IPS-20b (cell line): ENCODE measurements around the gene VPS52.

ENCODE experiments used
- H3K27ac ChIP-seq: one replicate; pipeline ENCODE4 v1.5.1; 2013; ENCODE audit warnings: low read length
- H3K27me3 ChIP-seq: 2 replicates; pipeline ENCODE4 v1.6.1; 2013; ENCODE audit warnings: mild to moderate bottlenecking, low read length, inconsistent platforms; ENCODE audit not compliant: insufficient read depth
- H3K36me3 ChIP-seq: 2 replicates; pipeline ENCODE4 v1.6.1; 2013; ENCODE audit warnings: low read depth, mild to moderate bottlenecking, inconsistent platforms, low read length, moderate library complexity; ENCODE audit not compliant: insufficient read depth
- H3K4me1 ChIP-seq: 2 replicates; pipeline ENCODE4 v1.6.1; 2013; ENCODE audit warnings: mild to moderate bottlenecking, control low read depth, inconsistent platforms, low read length, moderate library complexity; ENCODE audit not compliant: insufficient read depth
- H3K4me3 ChIP-seq: 2 replicates; pipeline ENCODE4 v1.5.1; 2013; ENCODE audit warnings: mild to moderate bottlenecking, low read length, inconsistent platforms
- H3K9ac ChIP-seq: 2 replicates; pipeline ENCODE4 v1.6.1; 2013; ENCODE audit warnings: low read depth, mild to moderate bottlenecking, inconsistent platforms, low read length, moderate library complexity
- H3K9me3 ChIP-seq: 2 replicates; pipeline ENCODE4 v1.6.1; 2013; ENCODE audit warnings: mild to moderate bottlenecking, low read depth, low read length, inconsistent platforms; ENCODE audit not compliant: insufficient read depth

VPS52 gene

DNA sequence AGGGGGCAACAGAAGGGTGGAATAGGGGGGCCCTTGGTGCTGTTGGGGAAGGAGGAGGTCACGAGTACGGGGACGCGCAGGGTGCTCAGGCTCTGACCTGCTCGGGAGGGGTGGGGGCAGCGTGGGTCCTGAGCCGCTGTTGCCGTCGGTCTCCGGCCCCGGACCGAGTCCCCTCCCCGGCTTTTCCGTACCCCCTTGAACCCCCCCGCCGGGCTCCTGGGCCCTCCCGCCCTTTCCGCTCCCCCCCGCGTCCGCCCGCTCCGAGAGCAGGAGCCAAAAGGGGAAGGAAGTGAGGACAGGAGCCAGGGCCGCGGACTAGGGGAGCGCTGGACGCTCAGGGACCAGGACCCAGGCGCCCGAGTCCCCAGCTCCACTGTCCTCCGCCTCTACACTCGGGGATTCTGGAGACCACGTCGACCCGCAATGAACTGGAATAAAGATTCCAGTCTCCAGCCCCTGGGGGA lies 27.1 kb upstream of the VPS52 start, which contains the start of gene RGL2:
TSS of gene RGL2 (minus strand) at position 170 of the 464 bp plus-strand sequence. CDS start 332 bp downstream, outside the sequence.
- no peaks in the 10 kb centered on the region for H3K4me1 ChIP-seq
- peak within 1 kb of the TSS; percentile 98 for H3K4me3 ChIP-seq
- H3K27me3 ChIP-seq = no peaks in the 10 kb centered on the region
- H3K27ac ChIP-seq = peak within 1 kb of the TSS; percentile 86
- H3K36me3 ChIP-seq = peaks cover 9% of the 10 kb centered on the region
- H3K9ac ChIP-seq = peak within 1 kb of the TSS; percentile 92
- H3K9me3 ChIP-seq = no peaks in the 10 kb centered on the region

DNA sequence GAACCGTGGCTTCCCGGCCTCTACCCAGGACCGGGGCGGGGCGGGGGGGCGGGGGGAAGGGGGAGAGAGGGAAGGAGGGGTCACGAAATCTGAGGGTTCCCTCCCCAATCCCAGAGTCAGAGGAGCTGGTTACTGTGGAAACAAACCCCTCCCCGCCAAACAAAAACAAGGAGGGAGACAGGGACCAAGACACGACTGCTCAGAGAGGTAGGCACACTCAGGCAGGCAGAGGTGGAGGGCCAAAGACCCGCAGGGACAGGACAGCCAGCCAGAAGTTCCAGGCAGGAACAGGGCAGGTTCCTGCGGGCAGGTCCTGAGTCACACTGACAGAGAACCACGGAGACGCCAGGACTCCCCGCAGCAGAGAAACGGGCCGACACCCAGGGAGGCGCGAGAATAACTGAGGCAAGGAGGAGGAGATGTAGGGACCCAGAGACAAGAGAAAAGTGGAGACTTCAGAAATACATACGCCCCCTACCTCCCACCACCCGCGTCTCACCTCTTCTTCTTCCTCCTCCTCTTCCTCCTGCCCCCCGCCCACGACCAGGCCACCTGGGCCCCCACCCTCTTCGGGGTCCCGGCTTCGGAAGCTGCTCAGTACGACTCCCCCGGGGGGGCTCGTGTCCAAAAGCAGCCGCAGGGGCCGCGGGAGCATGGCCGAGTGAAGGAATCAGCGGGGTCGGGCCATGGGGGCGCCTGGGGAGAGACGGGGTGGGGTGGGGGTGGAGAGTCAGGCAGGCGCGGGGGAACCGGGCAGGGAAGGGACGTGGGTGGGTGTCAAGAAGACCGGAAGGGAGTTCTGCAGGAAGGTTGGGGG lies 26.5 kb upstream of the VPS52 start:
- no peaks in the 10 kb centered on the region for H3K27me3 ChIP-seq
- H3K4me3 ChIP-seq = peak overlapping the region; percentile 98
- peak overlapping the region; percentile 92; the same call in 1 of the 2 replicates for H3K9ac ChIP-seq
- peaks cover 12% of the 10 kb centered on the region for H3K36me3 ChIP-seq
- H3K4me1 ChIP-seq = no peaks in the 10 kb centered on the region
- H3K9me3 ChIP-seq = no peaks in the 10 kb centered on the region
- no peak overlapping the region for H3K27ac ChIP-seq

DNA sequence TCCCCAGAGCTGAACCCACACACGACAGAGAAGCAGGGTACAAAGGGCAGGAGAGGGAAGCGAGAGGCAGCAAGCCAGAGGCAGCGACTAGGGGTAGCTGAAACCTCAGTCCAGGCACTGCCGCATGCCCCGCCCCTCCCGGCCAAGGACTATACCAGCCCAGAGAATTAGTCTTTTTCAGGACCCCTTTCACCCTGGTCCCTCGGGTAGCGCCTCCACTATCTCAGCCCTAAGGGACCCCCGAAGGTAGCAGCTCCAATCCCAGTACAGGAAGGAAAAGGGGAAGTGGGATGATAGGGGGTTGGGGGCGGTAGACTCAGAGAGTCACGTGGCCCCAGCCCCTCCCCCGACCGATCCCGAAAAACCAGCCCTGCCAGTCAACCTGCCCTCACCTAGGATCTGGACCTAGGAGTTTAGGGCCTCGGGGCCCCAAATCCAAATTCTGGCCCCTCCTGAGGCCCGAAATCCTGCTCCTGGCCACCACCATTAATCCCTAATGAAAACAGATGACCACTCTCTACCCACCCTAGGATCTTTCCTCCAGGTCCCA lies 25.8 kb upstream of the VPS52 start:
- Histone ChIP-seq H3K4me1 (no peaks in the 10 kb centered on the region), H3K27ac (peak overlapping the region; percentile 3)

DNA sequence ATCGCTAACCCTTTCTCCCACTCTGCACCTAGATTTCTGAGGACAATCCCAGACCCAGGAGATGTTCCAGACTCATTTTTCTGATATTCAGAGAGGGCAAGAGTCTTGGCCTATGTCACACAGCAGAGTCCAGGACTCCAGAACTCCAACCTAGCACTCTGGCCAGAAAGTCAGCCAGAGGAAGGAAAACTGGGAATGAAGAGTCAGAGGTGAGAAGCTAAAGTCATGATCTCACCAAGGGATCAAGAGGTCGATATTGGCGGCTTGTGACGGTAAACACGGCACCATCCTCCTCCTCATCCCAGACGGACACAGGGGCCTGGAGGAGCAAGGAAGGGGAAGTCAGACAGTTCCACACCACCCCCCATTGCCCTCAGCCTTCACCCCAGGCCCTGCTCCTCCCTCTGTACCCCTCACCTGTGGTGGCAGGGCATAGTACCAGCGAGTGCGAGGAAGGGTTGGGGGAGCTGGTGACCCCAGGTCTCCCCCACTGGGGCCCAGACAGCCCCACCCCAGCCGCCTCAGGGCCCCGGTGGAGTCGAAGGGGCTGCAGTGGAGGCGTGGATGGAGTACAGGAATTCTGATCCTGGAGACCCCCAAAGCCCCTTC lies 25.2 kb upstream of the VPS52 start:
- Histone ChIP-seq H3K4me1 (no peaks in the 10 kb centered on the region), H3K4me3 (peak overlapping the region; percentile 98), H3K36me3 (peaks cover 24% of the 10 kb centered on the region), H3K9ac (peak overlapping the region; percentile 71; the same call in 1 of the 2 replicates), H3K27ac (peak overlapping the region; percentile 3), H3K27me3 (no peaks in the 10 kb centered on the region), H3K9me3 (no peaks in the 10 kb centered on the region)

More for the DNA sequence above, 25.8 kb upstream of the VPS52 start:
- Histone ChIP-seq H3K9me3 (no peaks in the 10 kb centered on the region), H3K9ac (peak overlapping the region; percentile 71; the same call in 1 of the 2 replicates), H3K27me3 (no peaks in the 10 kb centered on the region), H3K36me3 (peaks cover 19% of the 10 kb centered on the region), H3K4me3 (peak overlapping the region; percentile 98)

DNA sequence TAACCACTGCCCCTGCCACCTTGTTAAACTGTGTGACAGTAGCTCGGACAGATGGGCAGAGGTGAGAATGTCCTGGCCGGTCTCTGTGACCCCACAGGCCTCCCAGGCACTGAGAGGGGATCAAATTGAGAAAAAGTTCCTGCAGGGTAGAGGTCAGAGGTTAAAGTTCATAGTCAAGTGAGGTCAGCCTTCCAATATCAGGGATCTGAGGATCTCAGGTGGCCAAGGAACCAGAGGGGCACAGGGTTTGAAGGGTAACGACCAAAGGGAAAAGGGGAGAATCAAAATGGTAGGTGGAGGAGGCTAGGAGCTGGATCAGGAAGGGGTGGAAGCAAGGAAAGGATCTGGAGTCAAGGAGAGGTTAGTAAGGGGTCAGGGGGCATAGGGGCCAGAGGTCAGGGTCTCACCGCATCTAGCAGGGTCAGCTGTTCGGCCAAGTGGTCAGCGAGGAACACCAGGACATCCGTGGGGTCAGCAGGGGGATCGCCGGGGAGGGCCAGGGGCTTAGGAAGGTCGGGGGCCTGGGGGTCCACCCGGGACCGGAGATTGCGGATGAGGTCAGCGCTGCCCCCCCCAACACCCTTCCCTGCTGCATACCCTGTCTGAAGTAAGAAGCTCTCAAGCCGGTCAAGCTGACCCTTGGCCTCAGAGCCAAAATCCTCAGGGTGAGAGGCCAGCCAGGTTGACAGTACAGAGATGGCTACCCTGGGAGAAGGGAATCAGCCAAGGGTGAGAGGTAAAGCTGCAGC lies 24.1 kb upstream of the VPS52 start:
- Histone ChIP-seq H3K27me3 (no peaks in the 10 kb centered on the region), H3K4me1 (no peaks in the 10 kb centered on the region), H3K9ac (no peak overlapping the region), H3K27ac (no peak overlapping the region), H3K4me3 (no peak overlapping the region), H3K36me3 (peaks cover 35% of the 10 kb centered on the region), H3K9me3 (no peaks in the 10 kb centered on the region)

DNA sequence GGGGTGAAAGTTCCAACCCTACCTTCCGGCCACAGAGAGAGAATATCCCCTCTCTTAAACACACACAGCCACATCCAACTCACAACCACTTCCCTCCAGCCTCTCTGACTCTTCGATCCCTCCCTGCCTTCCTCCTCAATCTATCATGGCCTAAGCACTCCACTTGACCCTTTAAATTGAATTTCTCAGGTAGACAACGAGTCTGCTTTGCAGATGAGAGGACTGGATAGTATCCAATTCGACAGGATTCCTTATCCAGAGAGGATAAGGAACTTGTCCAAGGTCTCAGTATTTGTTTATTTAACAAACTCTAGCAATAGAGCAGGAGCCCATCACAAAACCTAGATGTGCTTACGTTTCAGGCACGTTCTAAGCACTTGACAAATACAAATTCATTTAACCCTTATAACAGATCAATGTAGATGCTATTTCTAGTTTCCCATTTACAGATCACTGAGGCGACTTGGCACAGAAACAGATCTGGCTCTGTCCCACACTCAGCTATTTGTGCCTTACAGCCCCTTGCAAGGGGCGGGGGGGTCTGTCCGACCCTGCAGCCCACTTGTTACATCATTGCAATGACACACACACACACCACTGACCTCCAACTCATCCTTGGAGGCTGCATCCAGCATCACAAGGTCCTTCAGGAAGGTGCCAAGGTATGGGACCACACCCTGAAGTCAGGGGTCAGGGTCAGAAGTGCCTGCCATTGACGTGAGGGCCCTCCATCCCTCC lies 22.6 kb upstream of the VPS52 start:
- Histone ChIP-seq H3K4me3 (no peak overlapping the region), H3K27me3 (no peaks in the 10 kb centered on the region), H3K36me3 (peaks cover 37% of the 10 kb centered on the region), H3K4me1 (peaks cover 3% of the 10 kb centered on the region; the same call in 1 of the 2 replicates), H3K9me3 (no peaks in the 10 kb centered on the region), H3K27ac (no peak overlapping the region), H3K9ac (no peak overlapping the region)

DNA sequence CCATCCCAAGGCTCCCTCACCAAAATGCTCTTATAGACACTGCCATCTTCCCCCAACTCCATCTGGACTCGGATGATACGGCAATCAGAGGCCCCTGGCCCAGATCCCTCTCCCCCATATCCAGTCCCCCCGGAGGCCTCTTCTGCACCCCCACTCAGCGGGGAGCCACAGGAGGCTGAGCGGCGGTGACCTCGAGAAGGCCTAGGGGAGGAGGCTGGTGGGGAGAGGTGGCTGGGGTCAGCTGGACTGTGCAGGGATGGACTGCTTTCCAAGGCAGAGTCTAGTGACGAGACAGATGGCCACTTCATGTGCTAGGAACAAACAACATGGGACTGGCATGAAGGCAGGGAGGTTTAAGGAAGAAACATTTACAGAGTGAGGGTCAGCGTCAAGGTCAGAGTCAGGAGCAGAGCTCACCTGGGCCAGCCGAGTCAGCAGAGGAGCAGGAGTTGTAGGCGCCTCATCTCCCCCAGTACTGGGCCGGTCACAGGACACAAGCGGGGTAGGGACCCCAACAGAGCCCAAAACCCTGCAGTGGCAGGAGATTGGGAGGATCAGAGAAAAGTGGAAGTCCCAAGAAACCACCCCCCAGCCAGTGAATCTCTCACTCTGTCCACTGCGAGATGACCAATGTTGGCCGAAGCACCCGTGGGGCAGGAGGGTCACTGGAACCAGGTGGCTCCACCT lies 21.5 kb upstream of the VPS52 start:
- Histone ChIP-seq H3K4me1 (peaks cover 6% of the 10 kb centered on the region; the same call in 1 of the 2 replicates), H3K36me3 (peaks cover 38% of the 10 kb centered on the region), H3K27me3 (no peaks in the 10 kb centered on the region), H3K9ac (no peak overlapping the region), H3K27ac (no peak overlapping the region), H3K9me3 (no peaks in the 10 kb centered on the region), H3K4me3 (no peak overlapping the region)

DNA sequence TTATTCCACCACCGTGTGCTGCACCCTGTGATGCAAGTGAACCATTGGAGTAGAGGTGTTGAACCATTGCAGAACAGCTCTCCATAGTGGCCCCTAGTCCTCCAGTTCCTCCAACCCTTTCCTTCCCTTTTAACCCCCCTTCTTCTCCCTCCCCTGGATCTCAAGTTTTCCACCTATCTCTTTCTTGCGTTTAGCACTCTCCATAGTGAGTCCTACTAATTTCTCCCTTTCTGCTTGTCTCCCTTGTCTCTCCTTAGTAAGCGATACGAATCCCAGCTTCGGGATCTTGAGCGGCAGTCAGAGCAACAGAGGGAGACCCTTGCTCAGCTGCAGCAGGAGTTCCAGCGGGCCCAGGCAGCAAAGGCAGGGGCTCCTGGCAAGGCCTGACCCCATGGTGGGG lies 18.8 kb upstream of the VPS52 start:
- no peaks in the 10 kb centered on the region for H3K27me3 ChIP-seq
- H3K9ac ChIP-seq = peak overlapping the region; percentile 89; the same call in 1 of the 2 replicates
- peaks cover 59% of the 10 kb centered on the region for H3K36me3 ChIP-seq
- H3K27ac ChIP-seq = no peak overlapping the region
- no peaks in the 10 kb centered on the region for H3K9me3 ChIP-seq
- H3K4me1 ChIP-seq = peaks cover 8% of the 10 kb centered on the region; the same call in 1 of the 2 replicates
- peak overlapping the region; percentile 94 for H3K4me3 ChIP-seq

DNA sequence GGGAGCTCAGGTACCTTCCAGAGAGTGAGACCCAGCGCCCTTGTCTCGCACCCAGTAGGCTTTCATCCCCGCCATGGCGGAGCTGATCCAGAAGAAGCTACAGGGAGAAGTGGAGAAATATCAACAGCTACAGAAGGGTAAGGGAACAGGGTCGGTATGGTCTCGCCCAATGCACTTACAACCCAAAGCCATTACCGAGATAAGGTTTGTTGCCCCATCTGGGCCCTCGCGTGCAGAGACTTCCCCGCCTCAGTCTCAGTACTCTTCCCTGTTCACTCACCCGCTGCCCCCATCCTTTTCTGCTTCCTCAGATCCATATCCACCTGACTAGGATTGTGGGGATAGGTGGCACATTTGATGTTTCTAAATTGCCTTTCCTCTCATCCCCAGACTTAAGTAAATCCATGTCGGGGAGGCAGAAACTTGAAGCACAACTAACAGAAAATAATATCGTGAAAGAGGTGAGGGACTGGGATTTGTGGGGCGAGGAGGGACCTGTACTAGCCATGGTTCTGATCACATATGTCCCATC lies 18.2 kb upstream of the VPS52 start:
- Histone ChIP-seq H3K9me3 (no peaks in the 10 kb centered on the region), H3K27me3 (no peaks in the 10 kb centered on the region), H3K9ac (peak overlapping the region; percentile 89), H3K4me3 (peak overlapping the region; percentile 94), H3K36me3 (peaks cover 65% of the 10 kb centered on the region), H3K4me1 (peaks cover 8% of the 10 kb centered on the region; the same call in 1 of the 2 replicates), H3K27ac (peak overlapping the region; percentile 11)
